HUES6 (cell line): ENCODE results near the gene ADAMTS2.

Source experiments
- H3K27ac ChIP-seq: 2 replicates; pipeline ENCODE4 v1.7.0; 2013; ENCODE audit warnings: low read depth, mild to moderate bottlenecking, low read length, inconsistent platforms
- H3K27me3 ChIP-seq: 2 replicates; pipeline ENCODE4 v1.6.1; 2013; ENCODE audit warnings: low read length; ENCODE audit not compliant: control insufficient read depth, insufficient read depth
- H3K36me3 ChIP-seq: 2 replicates; pipeline ENCODE4 v1.6.1; 2013; ENCODE audit warnings: low read length; ENCODE audit not compliant: control insufficient read depth, insufficient read depth
- H3K4me1 ChIP-seq: 2 replicates; pipeline ENCODE4 v1.6.1; 2013; ENCODE audit warnings: low read length; ENCODE audit not compliant: control insufficient read depth, insufficient read depth
- H3K4me3 ChIP-seq: 2 replicates; pipeline ENCODE4 v1.5.1; 2013; ENCODE audit warnings: low read depth, low read length
- H3K9ac ChIP-seq: one replicate; pipeline ENCODE4 v1.6.1; 2013; ENCODE audit warnings: mild to moderate bottlenecking, low read length
- H3K9me3 ChIP-seq: 2 replicates; pipeline ENCODE4 v1.6.1; 2013; ENCODE audit warnings: low read depth, low read length; ENCODE audit not compliant: control insufficient read depth, insufficient read depth

ADAMTS2 gene

DNA sequence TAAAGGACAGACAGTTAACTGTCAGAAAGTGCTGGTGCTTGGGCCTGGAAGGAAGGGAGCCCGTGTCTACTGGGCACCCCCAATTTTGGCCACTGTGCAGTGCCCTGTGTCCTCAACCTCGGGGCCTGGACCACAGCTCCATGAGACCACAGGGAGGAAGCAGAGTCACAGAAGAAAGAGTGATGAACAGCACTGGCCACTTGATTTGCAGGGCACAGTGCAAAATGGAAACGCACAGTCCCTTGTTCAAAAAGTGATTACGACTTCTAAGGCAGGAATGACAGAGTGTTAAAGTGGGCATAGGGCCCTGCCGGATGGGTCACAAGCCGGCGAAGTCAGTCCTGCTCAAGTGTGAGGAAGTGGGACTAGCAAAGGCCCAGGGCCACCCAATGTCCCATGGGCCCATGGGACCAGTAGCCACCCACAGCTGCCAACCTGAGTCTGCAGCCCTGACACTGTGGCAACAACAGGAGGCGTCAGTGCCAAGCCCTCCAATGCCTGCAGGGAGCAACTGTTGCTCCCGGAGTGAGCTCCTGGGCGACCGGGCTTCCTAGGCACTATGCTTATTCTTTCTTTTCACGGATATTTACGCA is 85.4 kb downstream of the ADAMTS2 start:
- Histone ChIP-seq H3K27ac (no peak overlapping the region), H3K4me3 (no peak overlapping the region), H3K27me3 (no peaks in the 10 kb centered on the region), H3K4me1 (no peaks in the 10 kb centered on the region), H3K9me3 (no peaks in the 10 kb centered on the region), H3K36me3 (no peaks in the 10 kb centered on the region), H3K9ac (no peak overlapping the region)

DNA sequence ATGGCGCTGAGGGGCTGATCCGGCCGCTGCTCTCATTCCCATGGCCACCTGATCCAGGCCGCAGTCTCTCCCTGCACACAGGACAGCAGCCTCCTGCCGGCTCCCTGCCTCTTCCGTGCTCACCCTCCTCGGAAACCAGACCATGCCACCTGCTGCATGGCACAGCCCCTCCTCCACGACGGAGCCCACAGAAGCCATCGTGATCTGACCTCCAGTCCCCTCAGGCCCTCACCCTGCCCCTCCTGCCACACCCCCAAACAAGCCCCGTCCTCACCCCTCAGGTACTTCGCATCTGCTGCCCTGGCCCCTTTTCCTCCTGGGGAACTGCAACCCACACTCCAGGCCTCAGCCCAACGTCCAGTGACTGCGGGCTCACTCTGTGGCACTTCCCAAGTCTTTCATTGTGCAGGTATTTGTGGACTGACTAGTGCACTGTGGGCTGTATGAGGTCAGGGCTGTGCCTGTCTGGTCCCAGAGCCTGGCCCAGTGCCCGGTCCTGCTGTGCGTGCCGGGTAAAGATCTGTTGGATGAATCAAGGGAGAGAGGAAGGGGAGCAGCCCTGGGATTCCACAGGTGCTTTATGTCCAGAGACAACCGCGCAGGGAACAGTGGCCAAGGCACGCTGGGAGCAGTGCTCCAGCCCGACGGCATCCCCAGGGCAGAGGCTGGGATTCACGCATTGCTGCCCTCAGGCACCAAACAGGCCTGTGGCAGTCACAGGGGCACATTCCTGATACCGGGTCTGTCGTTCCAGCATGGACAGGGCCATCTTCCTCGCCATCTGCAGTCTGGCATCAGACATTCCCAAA is 86.1 kb downstream of the ADAMTS2 start:
- H3K9ac ChIP-seq = no peak overlapping the region
- H3K27me3 ChIP-seq = no peaks in the 10 kb centered on the region
- H3K27ac ChIP-seq = no peak overlapping the region
- H3K4me3 ChIP-seq = no peak overlapping the region
- no peaks in the 10 kb centered on the region for H3K36me3 ChIP-seq
- no peaks in the 10 kb centered on the region for H3K9me3 ChIP-seq
- H3K4me1 ChIP-seq = no peaks in the 10 kb centered on the region

- Histone ChIP-seq H3K4me1 (no peaks in the 10 kb centered on the region), H3K9ac (no peak overlapping the region), H3K27me3 (no peaks in the 10 kb centered on the region), H3K27ac (no peak overlapping the region), H3K4me3 (no peak overlapping the region), H3K9me3 (no peaks in the 10 kb centered on the region), H3K36me3 (no peaks in the 10 kb centered on the region)
These were observed 87.0 kb downstream of the ADAMTS2 start for GRCh38 chr5:179258001-179258921.

GRCh38 chr5:179257176-179257682 is 88.0 kb downstream of the ADAMTS2 start:
- Histone ChIP-seq H3K36me3 (no peaks in the 10 kb centered on the region), H3K4me1 (no peaks in the 10 kb centered on the region), H3K9ac (no peak overlapping the region), H3K27me3 (no peaks in the 10 kb centered on the region), H3K4me3 (no peak overlapping the region), H3K9me3 (no peaks in the 10 kb centered on the region), H3K27ac (no peak overlapping the region)

DNA sequence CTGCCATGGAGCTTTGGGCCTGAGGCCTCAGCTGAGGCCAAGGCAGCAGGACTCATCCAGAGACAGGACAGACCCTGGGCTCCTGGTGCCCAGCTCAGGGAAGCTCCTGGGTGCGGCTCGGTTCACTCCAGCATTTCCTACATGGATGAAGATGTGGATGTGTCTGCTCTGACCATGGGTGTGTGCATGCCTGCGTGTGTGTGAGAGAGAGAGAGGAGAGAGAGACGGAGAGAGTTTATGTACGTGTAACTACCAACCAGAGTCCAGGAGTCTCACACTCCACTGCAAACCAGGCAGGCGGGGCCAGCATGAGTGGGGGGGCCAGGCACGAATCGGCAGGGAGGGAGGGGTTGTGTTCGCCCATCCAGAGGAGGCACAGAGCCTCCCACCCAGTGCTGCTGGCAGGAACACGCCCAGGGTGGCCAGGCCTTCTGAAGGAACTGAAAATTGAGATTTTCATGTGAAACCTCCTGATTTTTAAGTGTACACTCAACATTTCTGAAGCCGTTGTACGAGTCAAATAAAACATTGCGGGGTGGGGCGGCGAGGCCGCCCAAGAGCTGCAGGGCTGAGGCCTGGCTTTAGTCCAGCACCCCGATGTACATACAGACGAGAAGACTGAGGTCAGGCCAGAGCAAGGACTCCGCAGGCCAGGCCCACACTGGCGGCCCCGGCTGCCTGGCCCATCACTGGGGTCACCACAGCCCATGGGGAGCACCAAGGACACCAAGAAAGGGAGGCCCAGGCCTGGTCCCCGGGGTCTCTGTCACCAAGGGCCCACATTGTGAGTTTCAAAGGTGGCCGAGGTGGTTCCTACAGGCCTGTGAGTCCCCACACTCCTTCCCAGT is 88.7 kb downstream of the ADAMTS2 start:
- H3K27me3 ChIP-seq = no peaks in the 10 kb centered on the region

DNA sequence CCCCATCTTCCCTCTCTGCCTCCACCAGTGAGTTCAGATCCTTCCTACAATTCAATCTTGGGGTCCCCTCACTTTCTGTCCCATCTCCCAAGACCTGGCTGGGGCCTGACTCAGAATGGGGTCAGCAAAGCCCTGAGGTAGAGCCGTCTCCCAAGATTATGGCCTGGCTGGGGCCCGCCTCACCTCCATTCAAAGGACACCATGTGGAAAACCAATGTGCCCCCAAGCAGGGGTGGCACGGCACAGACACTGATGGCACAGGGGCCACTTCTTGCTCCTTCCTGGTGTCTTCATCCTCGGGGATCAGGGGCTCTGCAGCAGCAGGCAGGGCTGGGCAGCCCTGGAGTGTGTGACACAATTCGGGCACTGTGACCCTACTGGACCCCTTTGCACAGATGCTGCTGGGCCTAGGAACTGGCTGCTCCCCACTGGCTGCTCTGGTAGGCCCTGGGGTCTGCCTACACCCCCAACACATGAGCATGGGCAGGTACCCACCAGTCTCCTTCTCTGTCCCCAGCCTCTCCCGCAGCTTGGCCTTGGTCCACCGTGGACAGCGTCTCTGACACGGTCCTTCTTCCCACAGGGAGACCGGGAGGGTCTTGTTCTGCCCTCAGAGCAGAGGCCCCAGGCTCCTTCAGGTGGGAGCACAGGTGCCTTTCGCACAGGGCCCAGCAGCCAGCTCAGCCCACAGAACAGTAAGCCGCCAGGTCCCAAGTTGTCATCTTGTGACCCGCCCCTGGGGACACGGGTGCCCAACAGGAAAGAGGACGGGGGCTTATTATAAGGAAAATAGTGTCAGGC is 89.5 kb downstream of the ADAMTS2 start:
- Histone ChIP-seq H3K4me1 (no peaks in the 10 kb centered on the region), H3K4me3 (no peak overlapping the region), H3K9ac (no peak overlapping the region), H3K9me3 (no peaks in the 10 kb centered on the region), H3K27me3 (no peaks in the 10 kb centered on the region), H3K27ac (no peak overlapping the region), H3K36me3 (no peaks in the 10 kb centered on the region)

More for the DNA sequence above, 88.7 kb downstream of the ADAMTS2 start:
- H3K9me3 ChIP-seq = no peaks in the 10 kb centered on the region
- no peak overlapping the region for H3K4me3 ChIP-seq
- H3K4me1 ChIP-seq = no peaks in the 10 kb centered on the region
- H3K9ac ChIP-seq = no peak overlapping the region
- H3K27ac ChIP-seq = no peak overlapping the region
- H3K36me3 ChIP-seq = no peaks in the 10 kb centered on the region

DNA sequence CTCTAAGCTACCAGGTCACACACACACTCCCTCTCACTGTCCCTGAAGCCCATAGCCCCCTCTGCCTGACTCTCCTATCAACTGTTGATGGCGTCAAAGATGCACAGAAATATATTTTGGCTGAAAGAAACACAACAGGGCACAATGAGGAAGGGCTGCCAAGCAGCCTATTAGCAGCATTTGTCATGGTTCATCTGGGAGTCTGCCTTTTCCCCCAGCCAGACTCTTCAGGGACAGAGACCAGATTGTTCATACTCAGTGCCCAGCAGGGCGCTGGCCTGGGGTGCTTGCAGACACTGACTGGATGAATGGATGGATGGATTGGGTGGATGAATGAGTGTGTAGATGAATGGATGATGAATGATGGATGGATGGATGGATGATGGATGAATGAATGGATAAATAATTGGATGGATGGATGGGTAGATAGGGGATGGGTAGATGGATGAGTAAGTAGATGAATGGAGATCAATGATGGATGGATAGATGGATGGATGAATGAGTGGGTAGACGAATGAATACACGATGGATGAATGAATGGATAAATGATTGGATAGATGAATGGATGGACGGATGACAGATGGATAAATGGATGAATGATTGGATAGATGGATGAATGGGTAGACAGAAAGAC is 90.5 kb downstream of the ADAMTS2 start:
- Histone ChIP-seq H3K36me3 (no peaks in the 10 kb centered on the region), H3K27ac (no peak overlapping the region), H3K4me1 (no peaks in the 10 kb centered on the region), H3K4me3 (no peak overlapping the region), H3K9ac (no peak overlapping the region), H3K9me3 (no peaks in the 10 kb centered on the region), H3K27me3 (no peaks in the 10 kb centered on the region)

DNA sequence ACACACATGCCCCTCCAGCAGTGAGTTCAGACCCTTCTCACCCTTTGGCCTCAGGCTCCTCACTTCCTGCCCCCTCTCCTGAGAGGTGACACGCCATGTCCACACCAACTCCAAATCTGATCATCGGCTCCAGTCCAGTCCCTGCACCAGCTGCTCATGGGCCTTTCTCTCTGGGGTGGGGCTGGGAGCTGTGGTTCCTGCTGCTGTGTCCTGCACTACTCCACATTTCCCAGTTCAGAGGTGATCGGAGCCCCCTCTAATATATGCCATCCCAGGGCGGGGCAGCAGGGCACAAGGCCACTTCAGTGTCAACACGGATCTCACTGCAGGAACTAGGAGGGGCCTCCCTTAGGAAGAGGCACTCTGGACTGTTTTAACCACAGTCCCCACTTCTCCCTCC is 91.5 kb downstream of the ADAMTS2 start:
- H3K27me3 ChIP-seq = no peaks in the 10 kb centered on the region
- H3K36me3 ChIP-seq = no peaks in the 10 kb centered on the region
- no peak overlapping the region for H3K9ac ChIP-seq
- H3K4me1 ChIP-seq = no peaks in the 10 kb centered on the region
- no peak overlapping the region for H3K4me3 ChIP-seq
- no peak overlapping the region for H3K27ac ChIP-seq
- no peaks in the 10 kb centered on the region for H3K9me3 ChIP-seq

- no peak overlapping the region for H3K27ac ChIP-seq
- H3K4me1 ChIP-seq = no peaks in the 10 kb centered on the region
- no peaks in the 10 kb centered on the region for H3K36me3 ChIP-seq
- peaks cover 3% of the 10 kb centered on the region for H3K9me3 ChIP-seq
- no peak overlapping the region for H3K4me3 ChIP-seq
- H3K27me3 ChIP-seq = no peaks in the 10 kb centered on the region
- H3K9ac ChIP-seq = no peak overlapping the region
These were observed 93.8 kb downstream of the ADAMTS2 start for GRCh38 chr5:179251276-179251969.
